ENCODE results near the gene GLO1. TPM values are rescaled to one million over a fixed set of nuclear protein-coding genes. Genes with fewer than 3 reads are reported as not detected.

GLO1 gene
- total and polyA plus RNA-seq, 12 donors: 44.6 to 174 (median 97.3) TPM

DNA sequence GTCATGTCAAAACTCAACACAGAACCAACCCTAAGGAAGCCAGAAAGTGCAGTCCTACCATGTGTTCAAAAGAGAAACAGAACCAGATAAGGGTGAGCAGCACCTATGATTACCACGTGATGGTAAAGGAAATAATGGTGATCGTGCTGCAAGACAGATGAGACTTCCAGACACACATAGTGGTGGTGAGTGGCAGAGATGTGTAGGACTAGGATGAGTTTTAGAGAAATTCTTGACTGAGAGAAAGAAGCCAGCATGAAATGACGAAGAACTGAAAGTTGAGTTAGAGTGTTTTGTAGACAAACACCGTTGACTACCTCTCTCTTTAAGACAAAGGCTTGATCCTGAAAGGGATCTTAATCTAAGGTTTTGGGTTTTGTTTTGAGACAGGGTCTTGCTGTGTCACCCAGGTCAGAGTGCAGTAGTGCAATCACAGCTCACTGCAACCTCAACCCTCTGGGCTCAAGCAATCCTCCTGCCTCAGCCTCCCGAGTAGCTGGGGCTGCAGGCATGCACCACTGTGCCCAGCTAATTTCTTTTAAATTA lies 52.7 kb downstream of the GLO1 start:
- WGBS, 4 donors: 86 to 96% (median 94%) methylated on average over 5 of the region's 5 CpGs
- no peak for DNase-seq
- Histone ChIP-seq H3K4me3 (no peak overlapping the region), H3K36me3 (replicated peaks in 1 of 2) (no peaks in the 10 kb centered on the region), H3K27me3 (no peaks in the 10 kb centered on the region), H3K4me1 (replicated peaks in 1 of 2) (no peaks in the 10 kb centered on the region), H3K27ac (no peak overlapping the region), H3K9me3 (replicated peaks in 1 of 3) (no peaks in the 10 kb centered on the region)
- no peak for TF ChIP-seq POLR2A (IDR thresholded peaks at IDR 0.05)
- no peak for TF ChIP-seq CTCF (IDR thresholded peaks at IDR 0.05)
- intact Hi-C loops (cut with DNase I): no loop called here

GRCh38 chr6:38649744-38650143 lies 53.2 kb downstream of the GLO1 start:
- no peak for DNase-seq
- TF ChIP-seq CTCF (IDR thresholded peaks at IDR 0.05) (no peak), POLR2A (IDR thresholded peaks at IDR 0.05) (no peak)
- intact Hi-C loops (cut with DNase I): no loop called here
- H3K27ac ChIP-seq: no peak overlapping the region
- WGBS, 4 donors: 93 to 97% (median 95%) methylated on average over 2 of the region's 2 CpGs
- no peak overlapping the region for H3K4me3 ChIP-seq
- H3K36me3 ChIP-seq (replicated peaks in 1 of 2): no peaks in the 10 kb centered on the region
- no peaks in the 10 kb centered on the region for H3K27me3 ChIP-seq
- no peaks in the 10 kb centered on the region for H3K9me3 ChIP-seq (replicated peaks in 1 of 3)
- no peaks in the 10 kb centered on the region for H3K4me1 ChIP-seq (replicated peaks in 1 of 2)

DNA sequence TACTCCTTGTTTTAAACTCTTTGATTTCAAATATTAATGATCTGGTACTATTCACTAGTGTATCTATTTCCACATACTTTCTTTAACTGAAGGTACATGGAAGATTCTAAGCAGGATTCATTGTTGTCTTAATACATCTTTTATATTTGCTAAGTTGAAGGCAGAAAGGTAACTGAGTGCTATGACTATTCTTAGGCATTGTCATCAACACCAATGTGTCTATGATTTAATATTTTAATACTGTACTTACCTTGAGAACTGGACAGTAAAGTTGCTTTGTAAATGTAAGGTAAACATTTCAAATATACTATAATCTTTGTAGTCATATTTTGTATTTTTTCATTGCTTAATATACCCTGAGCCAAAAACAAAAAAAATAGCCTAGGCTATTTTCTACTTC lies 54.3 kb downstream of the GLO1 start:
- Histone ChIP-seq H3K4me1 (replicated peaks in 1 of 2) (no peaks in the 10 kb centered on the region), H3K27ac (no peak overlapping the region), H3K36me3 (replicated peaks in 1 of 2) (no peaks in the 10 kb centered on the region), H3K4me3 (no peak overlapping the region), H3K27me3 (no peaks in the 10 kb centered on the region), H3K9me3 (replicated peaks in 1 of 3) (no peaks in the 10 kb centered on the region)
- DNase-seq: no peak
- TF ChIP-seq POLR2A (IDR thresholded peaks at IDR 0.05) (no peak), CTCF (IDR thresholded peaks at IDR 0.05) (no peak)
- intact Hi-C loops (cut with DNase I): no loop called here

DNA sequence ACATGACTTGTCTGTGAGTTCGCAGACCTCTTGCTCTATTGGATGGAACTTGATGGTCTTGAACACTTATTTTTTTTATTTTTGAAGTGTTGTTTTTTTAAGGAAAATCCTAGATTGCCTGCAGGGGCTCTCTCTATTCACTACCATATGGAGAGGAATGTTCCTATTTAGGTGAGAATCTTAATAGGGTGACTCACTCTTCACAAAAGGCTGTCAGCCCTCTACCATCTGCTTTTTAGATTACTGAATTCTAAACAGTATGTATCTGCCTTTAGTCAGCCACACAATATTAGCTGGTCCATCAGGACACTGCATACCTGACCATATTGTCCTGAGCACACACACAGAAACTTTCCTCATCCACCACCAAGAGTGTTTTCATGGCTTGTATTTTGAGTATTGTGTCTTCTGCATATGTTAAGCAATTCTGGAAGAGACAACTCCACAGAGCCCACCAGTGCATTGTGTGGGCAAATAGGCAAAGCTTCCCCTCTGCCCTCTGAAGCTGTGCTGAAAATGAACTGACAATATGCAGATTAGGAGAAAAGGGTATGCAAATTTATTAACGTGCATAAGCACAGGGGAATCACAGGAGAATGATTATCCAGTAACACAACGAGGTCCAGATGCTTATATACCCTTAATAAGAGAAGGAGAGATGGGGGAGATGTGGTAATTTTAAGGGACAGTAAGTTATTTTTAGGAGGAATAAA lies 56.6 kb downstream of the GLO1 start:
- intact Hi-C loops (cut with DNase I): no loop called here
- no peak for TF ChIP-seq CTCF (IDR thresholded peaks at IDR 0.05)

More for the DNA sequence above, 56.6 kb downstream of the GLO1 start:
- H3K27me3 ChIP-seq: no peaks in the 10 kb centered on the region
- H3K27ac ChIP-seq: no peak overlapping the region
- H3K36me3 ChIP-seq (replicated peaks in 1 of 2): no peaks in the 10 kb centered on the region
- DNase-seq: no peak
- H3K9me3 ChIP-seq (replicated peaks in 1 of 3): no peaks in the 10 kb centered on the region
- WGBS, 4 donors: 88 to 90% (median 89%) methylated on average over 3 of the region's 3 CpGs
- H3K4me1 ChIP-seq (replicated peaks in 1 of 2): peaks cover 0 to under 1% of the 10 kb centered on the region in 2 donors
- no peak overlapping the region for H3K4me3 ChIP-seq
